GM13976 (cell line): Measurements from ENCODE around the gene ENPP3.

Experiments used
- DNase-seq: peaks from one replicate; pipeline ENCODE4 v3.0.0; 2012; ENCODE audit warnings: low spot score
- in situ Hi-C: fragments of 300-500 bp; cut with MboI; formaldehyde crosslinking; loops from one replicate; pipeline ENCODE4 v1.12.0; 2022; ENCODE audit warnings: low sequenced_read_pairs, mixed read lengths, inconsistent platforms; ENCODE audit not compliant: unreplicated experiment
- TF ChIP-seq, protein P1 (sequence below): IDR thresholded peaks from 2 replicates; pipeline ENCODE4 v1.5.1; 2012; ENCODE audit warnings: borderline replicate concordance, mild to moderate bottlenecking; ENCODE audit not compliant: insufficient read depth; ENCODE audit errors: extremely low read depth, missing control alignments, control extremely low read depth

The ENPP3 gene

GRCh38 chr6:131775886-131776285 lies 138.8 kb downstream of the ENPP3 start:
- DNase-seq = no peak
- in situ Hi-C loops = no loop called here
- TF ChIP-seq, protein P1, sequence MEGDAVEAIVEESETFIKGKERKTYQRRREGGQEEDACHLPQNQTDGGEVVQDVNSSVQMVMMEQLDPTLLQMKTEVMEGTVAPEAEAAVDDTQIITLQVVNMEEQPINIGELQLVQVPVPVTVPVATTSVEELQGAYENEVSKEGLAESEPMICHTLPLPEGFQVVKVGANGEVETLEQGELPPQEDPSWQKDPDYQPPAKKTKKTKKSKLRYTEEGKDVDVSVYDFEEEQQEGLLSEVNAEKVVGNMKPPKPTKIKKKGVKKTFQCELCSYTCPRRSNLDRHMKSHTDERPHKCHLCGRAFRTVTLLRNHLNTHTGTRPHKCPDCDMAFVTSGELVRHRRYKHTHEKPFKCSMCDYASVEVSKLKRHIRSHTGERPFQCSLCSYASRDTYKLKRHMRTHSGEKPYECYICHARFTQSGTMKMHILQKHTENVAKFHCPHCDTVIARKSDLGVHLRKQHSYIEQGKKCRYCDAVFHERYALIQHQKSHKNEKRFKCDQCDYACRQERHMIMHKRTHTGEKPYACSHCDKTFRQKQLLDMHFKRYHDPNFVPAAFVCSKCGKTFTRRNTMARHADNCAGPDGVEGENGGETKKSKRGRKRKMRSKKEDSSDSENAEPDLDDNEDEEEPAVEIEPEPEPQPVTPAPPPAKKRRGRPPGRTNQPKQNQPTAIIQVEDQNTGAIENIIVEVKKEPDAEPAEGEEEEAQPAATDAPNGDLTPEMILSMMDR = no peak

- TF ChIP-seq, protein P1 = no peak
- DNase-seq = no peak
- in situ Hi-C loops = no loop called here
These were observed 139.9 kb downstream of the ENPP3 start for GRCh38 chr6:131776985-131777384.

DNA sequence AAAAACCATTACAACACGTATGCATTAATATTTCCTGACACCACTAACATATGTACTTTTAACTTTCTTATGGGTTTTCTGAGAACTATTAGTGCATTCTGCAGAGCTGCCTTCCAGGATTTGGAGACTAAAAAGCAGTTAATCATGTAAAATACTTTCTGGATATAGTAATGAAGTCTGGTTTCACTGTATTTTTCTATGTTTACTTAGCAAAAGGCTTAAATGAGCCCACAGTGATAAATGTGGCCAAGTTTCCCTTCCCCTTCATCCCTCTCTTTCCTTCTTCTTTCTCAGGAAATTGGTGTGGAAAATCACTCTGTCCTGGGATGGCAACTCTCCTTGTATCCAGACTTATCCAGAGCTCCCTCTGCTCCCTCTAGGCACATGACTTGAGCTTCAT lies 141.1 kb downstream of the ENPP3 start:
- TF ChIP-seq, protein P1 = no peak
- in situ Hi-C loops = no loop called here
- DNase-seq = no peak

DNA sequence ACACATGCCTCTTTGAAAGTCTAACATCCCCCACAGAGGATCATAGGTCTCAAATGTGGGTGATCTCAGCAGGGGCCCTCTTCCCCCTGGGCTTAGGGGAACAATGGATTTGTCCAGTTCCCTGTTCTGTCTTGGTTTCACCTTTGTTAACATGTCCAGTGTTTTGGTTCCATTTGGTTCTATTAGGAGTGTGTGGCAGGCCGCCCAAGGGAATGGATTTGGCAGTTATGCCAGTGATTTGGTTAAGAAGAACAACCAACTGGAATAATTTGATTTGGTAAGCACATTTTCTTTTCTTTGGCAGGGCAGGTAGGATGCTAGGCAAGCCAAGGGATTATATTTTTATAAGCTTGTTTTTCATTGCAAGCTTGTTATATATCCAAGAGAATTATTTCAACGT lies 142.2 kb downstream of the ENPP3 start:
- TF ChIP-seq, protein P1 = no peak
- DNase-seq = no peak
- in situ Hi-C loops = no loop called here

DNA sequence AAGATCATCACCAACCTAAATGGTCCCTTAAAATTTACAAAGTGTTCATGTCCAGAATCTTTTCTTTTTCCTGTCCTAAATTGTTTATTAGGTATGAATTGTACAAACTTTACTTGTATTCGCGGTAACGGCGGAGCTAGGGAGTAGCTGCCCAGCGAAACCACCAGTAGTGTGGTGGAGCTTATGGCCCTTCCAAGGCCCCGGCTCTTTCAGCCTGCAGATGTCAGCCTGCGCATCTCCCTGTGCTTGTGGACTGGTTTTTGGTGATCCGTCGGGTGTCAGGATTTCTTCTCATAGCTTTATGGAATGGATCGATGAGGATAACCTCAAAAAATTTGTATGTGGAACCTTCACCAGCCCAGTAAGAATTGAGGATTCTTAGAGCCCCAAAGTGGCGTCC lies 143.5 kb downstream of the ENPP3 start:
- TF ChIP-seq, protein P1 = no peak
- DNase-seq = no peak
- in situ Hi-C loops = no loop called here

DNA sequence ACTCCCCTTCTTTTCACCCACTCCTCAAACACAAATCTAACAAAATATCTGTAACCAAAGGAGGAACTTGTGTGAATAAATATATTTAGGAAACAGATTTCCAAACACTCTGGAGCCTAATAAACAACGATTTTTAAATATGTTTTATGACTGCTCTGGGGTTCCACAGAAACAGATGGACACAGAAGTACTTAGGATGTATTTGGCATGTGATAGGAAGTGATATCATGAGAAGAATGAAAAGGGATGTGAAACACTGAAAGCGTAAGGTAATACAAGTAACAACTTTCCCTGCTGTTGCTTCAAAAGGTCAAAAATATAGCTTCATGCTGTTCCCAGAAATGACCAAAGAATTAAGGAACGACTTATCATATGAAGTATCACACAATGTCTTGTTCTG lies 144.6 kb downstream of the ENPP3 start:
- in situ Hi-C loops = no loop called here
- TF ChIP-seq, protein P1 = no peak
- no peak for DNase-seq

GRCh38 chr6:131782764-131783163 lies 145.7 kb downstream of the ENPP3 start:
- in situ Hi-C loops = no loop called here
- TF ChIP-seq, protein P1 = no peak
- no peak for DNase-seq
